Activated naive CD4-positive, alpha-beta T cell treated with anti-CD3 and anti-CD28 coated beads for 36 hours (primary cell): ENCODE data around the gene GNG11. TPM values are rescaled to one million over a fixed set of nuclear protein-coding genes. Genes with fewer than 3 reads are reported as not detected.

Experiments
- CTCF ChIA-PET: fragments of 350-600 bp; sonication (Branson Sonifier 250); formaldehyde crosslinking; loops from one replicate; lab custom pipeline; 2021; ENCODE audit warnings: antibody characterized with exemption; lab: Charles Lee
- DNase-seq: peaks from one replicate; pipeline ENCODE4 v3.0.0-alpha.2; 2020
- H3K27ac Mint-ChIP-seq: one replicate; pipeline ENCODE4 v1.8.0; 2021; ENCODE audit warnings: mild to moderate bottlenecking, mixed read lengths
- H3K27me3 Mint-ChIP-seq: one replicate; pipeline ENCODE4 v1.8.0; 2021; ENCODE audit warnings: low read depth, mixed read lengths
- H3K36me3 Mint-ChIP-seq: one replicate; pipeline ENCODE4 v1.8.0; 2021; ENCODE audit warnings: low read depth, mixed read lengths
- H3K4me1 Mint-ChIP-seq: one replicate; pipeline ENCODE4 v1.8.0; 2021; ENCODE audit warnings: low read depth, mixed read lengths
- H3K4me3 Mint-ChIP-seq: one replicate; pipeline ENCODE4 v1.8.0; 2021; ENCODE audit warnings: mild to moderate bottlenecking, moderate library complexity, mixed read lengths
- H3K9me3 Mint-ChIP-seq: one replicate; pipeline ENCODE4 v1.8.0; 2021; ENCODE audit warnings: mixed read lengths
- intact Hi-C: fragments of 100-400 bp; cut with micrococcal nuclease; formaldehyde crosslinking; loops from one replicate; pipeline ENCODE4 v1.15.1; 2023
- total RNA-seq, 2 experiments: library from RNA; stranded (reverse); gene quantifications; one replicate each; pipeline ENCODE4 v1.2.3, GENCODE V29; 2021

The GNG11 gene
- total RNA-seq, result not detected

- H3K4me1 Mint-ChIP-seq, result peaks cover 2% of the 10 kb centered on the region
- H3K9me3 Mint-ChIP-seq, result no peaks in the 10 kb centered on the region
- H3K36me3 Mint-ChIP-seq, result no peaks in the 10 kb centered on the region
- peak; percentile 47 for DNase-seq
- CTCF ChIA-PET, result no interaction called here
- peak within 1 kb of the TSS; percentile 60 for H3K4me3 Mint-ChIP-seq
- peaks cover 40% of the 10 kb centered on the region for H3K27me3 Mint-ChIP-seq
- intact Hi-C loops, result loop anchor here (1.0 kb wide), 1 partner anchor 166 kb away; no protein-coding TSS in a partner anchor
- H3K27ac Mint-ChIP-seq, result no peak within 1 kb of the TSS
These were observed at the start of gene GNG11 for GRCh38 chr7:93921607-93922566. Gene GNG11 (plus strand): TSS chr7:93921735. CDS start chr7:93922138, 403 bp downstream.

GRCh38 chr7:93873998-93874574, 47.4 kb upstream of the GNG11 start:
- peaks cover 6% of the 10 kb centered on the region for H3K9me3 Mint-ChIP-seq
- H3K27me3 Mint-ChIP-seq, result no peaks in the 10 kb centered on the region
- CTCF ChIA-PET, result no interaction called here
- intact Hi-C loops, result no loop called here
- no peaks in the 10 kb centered on the region for H3K4me1 Mint-ChIP-seq
- no peak overlapping the region for H3K27ac Mint-ChIP-seq
- H3K36me3 Mint-ChIP-seq, result no peaks in the 10 kb centered on the region
- DNase-seq, result no peak
- H3K4me3 Mint-ChIP-seq, result no peak overlapping the region

- H3K27me3 Mint-ChIP-seq, result no peaks in the 10 kb centered on the region
- peaks cover 10% of the 10 kb centered on the region for H3K9me3 Mint-ChIP-seq
- CTCF ChIA-PET, result no interaction called here
- no peak overlapping the region for H3K4me3 Mint-ChIP-seq
- H3K36me3 Mint-ChIP-seq, result no peaks in the 10 kb centered on the region
- H3K4me1 Mint-ChIP-seq, result no peaks in the 10 kb centered on the region
- intact Hi-C loops, result no loop called here
- DNase-seq, result no peak
- H3K27ac Mint-ChIP-seq, result no peak overlapping the region
These were observed 43.8 kb upstream of the GNG11 start for GRCh38 chr7:93877742-93878141.

- Mint-ChIP-seq H3K4me3 (no peak overlapping the region), H3K27me3 (no peaks in the 10 kb centered on the region), H3K4me1 (no peaks in the 10 kb centered on the region), H3K36me3 (no peaks in the 10 kb centered on the region), H3K9me3 (peaks cover 4% of the 10 kb centered on the region), H3K27ac (no peak overlapping the region)
- no peak for DNase-seq
- intact Hi-C loops, result no loop called here
- CTCF ChIA-PET, result no interaction called here
These were observed 42.2 kb upstream of the GNG11 start for GRCh38 chr7:93879356-93879755.

GRCh38 chr7:93882468-93882867, 39.1 kb upstream of the GNG11 start:
- no peak overlapping the region for H3K4me3 Mint-ChIP-seq
- H3K36me3 Mint-ChIP-seq, result no peaks in the 10 kb centered on the region
- DNase-seq, result no peak
- H3K27ac Mint-ChIP-seq, result no peak overlapping the region
- CTCF ChIA-PET, result no interaction called here
- intact Hi-C loops, result no loop called here
- H3K9me3 Mint-ChIP-seq, result peaks cover 4% of the 10 kb centered on the region
- H3K27me3 Mint-ChIP-seq, result peaks cover 2% of the 10 kb centered on the region
- no peaks in the 10 kb centered on the region for H3K4me1 Mint-ChIP-seq

GRCh38 chr7:93883078-93883916, 38.2 kb upstream of the GNG11 start:
- Mint-ChIP-seq H3K9me3 (peaks cover 4% of the 10 kb centered on the region), H3K27me3 (peaks cover 9% of the 10 kb centered on the region), H3K36me3 (no peaks in the 10 kb centered on the region), H3K4me1 (no peaks in the 10 kb centered on the region), H3K27ac (no peak overlapping the region), H3K4me3 (no peak overlapping the region)
- no peak for DNase-seq
- CTCF ChIA-PET, result no interaction called here
- intact Hi-C loops, result no loop called here

GRCh38 chr7:93883917-93884345, 37.6 kb upstream of the GNG11 start:
- Mint-ChIP-seq H3K36me3 (no peaks in the 10 kb centered on the region), H3K4me3 (no peak overlapping the region), H3K9me3 (peaks cover 4% of the 10 kb centered on the region), H3K27ac (no peak overlapping the region), H3K4me1 (no peaks in the 10 kb centered on the region), H3K27me3 (peaks cover 13% of the 10 kb centered on the region)
- CTCF ChIA-PET, result no interaction called here
- no peak for DNase-seq
- intact Hi-C loops, result no loop called here

- H3K4me3 Mint-ChIP-seq, result no peak overlapping the region
- intact Hi-C loops, result no loop called here
- CTCF ChIA-PET, result no interaction called here
- H3K9me3 Mint-ChIP-seq, result peaks cover 2% of the 10 kb centered on the region
- DNase-seq, result no peak
- peaks cover 18% of the 10 kb centered on the region for H3K27me3 Mint-ChIP-seq
- no peaks in the 10 kb centered on the region for H3K36me3 Mint-ChIP-seq
- peaks cover under 1% of the 10 kb centered on the region for H3K4me1 Mint-ChIP-seq
- no peak overlapping the region for H3K27ac Mint-ChIP-seq
These were observed 37.0 kb upstream of the GNG11 start for GRCh38 chr7:93884541-93884940.

- H3K4me3 Mint-ChIP-seq, result no peak overlapping the region
- no peak overlapping the region for H3K27ac Mint-ChIP-seq
- CTCF ChIA-PET, result interaction anchor here (1.4 kb wide), 1 partner anchor 14 kb away, joined by 3 read pairs; no protein-coding TSS in a partner anchor
- no peaks in the 10 kb centered on the region for H3K36me3 Mint-ChIP-seq
- no peaks in the 10 kb centered on the region for H3K9me3 Mint-ChIP-seq
- H3K4me1 Mint-ChIP-seq, result peaks cover 10% of the 10 kb centered on the region
- peaks cover 38% of the 10 kb centered on the region for H3K27me3 Mint-ChIP-seq
- DNase-seq, result no peak
- intact Hi-C loops, result no loop called here
These were observed 32.3 kb upstream of the GNG11 start for GRCh38 chr7:93889261-93889660.

GRCh38 chr7:93890041-93890463, 31.5 kb upstream of the GNG11 start:
- peak overlapping the region; percentile 11 for H3K4me3 Mint-ChIP-seq
- intact Hi-C loops, result no loop called here
- peaks cover 10% of the 10 kb centered on the region for H3K4me1 Mint-ChIP-seq
- H3K9me3 Mint-ChIP-seq, result no peaks in the 10 kb centered on the region
- CTCF ChIA-PET, result interaction anchor here (1.2 to 1.4 kb wide), 2 partner anchors 11 to 13 kb away, joined by 3 read pairs; no protein-coding TSS in a partner anchor
- DNase-seq, result peak; percentile 16
- no peak overlapping the region for H3K27ac Mint-ChIP-seq
- H3K36me3 Mint-ChIP-seq, result no peaks in the 10 kb centered on the region
- peaks cover 38% of the 10 kb centered on the region for H3K27me3 Mint-ChIP-seq

GRCh38 chr7:93890464-93891068, 31.0 kb upstream of the GNG11 start, which contains the start of gene TFPI2:
Gene TFPI2 (minus strand): TSS chr7:93890753. CDS start chr7:93890678, 75 bp downstream.
- peaks cover 38% of the 10 kb centered on the region for H3K27me3 Mint-ChIP-seq
- intact Hi-C loops, result no loop called here
- DNase-seq, result peak; percentile 44

More at GRCh38 chr7:93890464-93891068, 31.0 kb upstream of the GNG11 start, which contains the start of gene TFPI2:
- Mint-ChIP-seq H3K4me3 (peak within 1 kb of the TSS; percentile 16), H3K4me1 (peaks cover 10% of the 10 kb centered on the region), H3K36me3 (no peaks in the 10 kb centered on the region), H3K9me3 (no peaks in the 10 kb centered on the region), H3K27ac (no peak within 1 kb of the TSS)
- CTCF ChIA-PET, result interaction anchor here (1.0 to 1.2 kb wide), 2 partner anchors 11 to 13 kb away, joined by 3 read pairs; no protein-coding TSS in a partner anchor
